Ovary (tissue), 3 donors: ENCODE results near the gene SORCS2.

Experiments
- CTCF ChIP-seq, 3 donors: fragments of 450-650 bp in 2 of 3; fragments of 200-600 bp in 1 of 3; IDR thresholded peaks; one replicate each; pipeline versions ENCODE4 v1.5.1 to v1.8.0; 2016 to 2022; ENCODE audit warnings: antibody characterized with exemption in 3 of 3, mild to moderate bottlenecking in 1 of 3
- EP300 ChIP-seq: sonication (generic); formaldehyde crosslinking; IDR thresholded peaks from one replicate; pipeline ENCODE4 v1.6.1; 2017; ENCODE audit warnings: antibody characterized with exemption
- POLR2A ChIP-seq: fragments of 450-650 bp; IDR thresholded peaks from one replicate; pipeline ENCODE4 v1.6.1; 2017; ENCODE audit warnings: antibody characterized with exemption, mild to moderate bottlenecking, moderate library complexity
- donor health status: DM: no; HTN: no; CAD: no.

- TF ChIP-seq CTCF (IDR thresholded peaks at IDR 0.05) (no peak), EP300 (no peak), POLR2A (no peak)
Measured at GRCh38 chr4:7368296-7368695, 176.0 kb downstream of the SORCS2 start.
